ENCODE results near the gene TBXAS1.
A peak's percentile ranks its signal among the peaks of the same experiment; 100 is the strongest.
"Not testable (repeated sequence)": the region's sequence is repeated elsewhere in the genome, so short reads cannot be mapped to it uniquely, and the experiment has no call there.

The TBXAS1 gene

DNA sequence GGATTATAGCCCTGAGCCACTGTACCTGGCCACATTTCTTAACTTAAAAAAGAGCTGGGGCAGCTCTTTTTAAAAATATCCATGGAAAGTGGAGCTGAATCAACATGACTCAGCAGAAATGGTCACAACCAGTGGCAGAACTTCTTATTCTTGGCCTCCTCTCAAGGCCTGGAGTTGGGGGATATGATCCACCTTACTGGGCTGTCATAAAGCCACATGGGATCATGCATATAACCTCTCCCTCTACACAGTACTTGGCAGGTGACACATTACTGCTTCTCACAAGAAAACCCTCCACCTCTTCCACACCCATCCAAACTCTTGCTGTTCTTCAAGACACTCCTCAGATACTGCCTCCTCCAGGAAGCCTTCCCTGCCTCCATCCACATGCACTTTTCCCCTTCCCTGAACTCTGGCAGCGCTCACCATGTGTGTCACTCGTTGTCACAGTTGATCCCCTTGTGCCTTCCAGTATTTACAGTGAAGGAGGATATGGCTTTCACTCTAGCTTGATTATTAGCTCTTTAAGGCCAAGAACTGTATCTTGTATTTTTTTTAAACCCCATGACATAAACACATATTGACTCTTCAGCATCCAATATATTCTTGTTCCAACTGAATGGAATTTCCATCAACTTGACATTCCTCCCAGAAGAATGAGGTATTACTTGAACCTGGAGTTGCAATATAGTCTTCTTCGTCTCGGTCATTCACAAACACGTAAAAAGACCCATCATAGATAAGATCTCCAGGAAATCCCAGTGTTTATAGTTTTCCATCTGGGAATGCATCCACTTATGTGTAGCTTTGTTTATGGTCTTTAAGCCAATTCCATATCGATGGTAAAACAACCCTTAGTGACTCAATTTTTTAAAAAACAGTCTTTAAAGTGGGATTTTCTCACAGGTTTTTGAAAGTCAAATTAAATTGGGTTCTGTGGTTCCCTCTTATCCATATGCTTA is 85.5 kb downstream of the TBXAS1 start:
- DNase-seq (ENCODE audit: low read depth, low spot score) = no peak

DNA sequence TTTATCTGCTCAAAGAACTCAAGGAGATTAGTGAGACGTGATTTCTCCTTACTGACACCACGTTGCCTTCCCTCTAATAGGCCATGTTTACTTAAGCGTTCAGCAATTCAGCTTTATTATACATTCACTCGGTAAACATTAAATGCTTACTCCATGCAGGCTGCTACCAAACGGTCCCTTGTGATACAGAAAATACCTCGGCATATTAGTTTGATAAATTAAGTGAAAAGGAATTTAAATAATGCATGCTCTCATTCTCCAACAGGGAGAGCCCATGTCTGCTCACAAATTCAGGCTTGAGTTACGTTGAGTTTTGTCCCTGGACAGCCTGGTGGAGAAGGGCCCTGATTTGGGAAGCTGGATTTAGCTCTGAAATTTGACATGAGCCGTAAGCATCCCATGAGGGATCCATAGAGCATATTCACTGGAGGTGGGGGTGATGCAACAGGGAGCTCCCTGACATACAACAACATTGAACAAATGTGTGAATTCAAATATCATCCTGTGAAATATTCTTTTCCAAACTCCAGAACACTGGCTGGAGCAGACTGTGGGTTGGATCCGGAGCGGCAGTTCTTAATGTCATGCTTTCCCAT is 86.3 kb downstream of the TBXAS1 start:
- no peak for DNase-seq (ENCODE audit: low read depth, low spot score)

DNA sequence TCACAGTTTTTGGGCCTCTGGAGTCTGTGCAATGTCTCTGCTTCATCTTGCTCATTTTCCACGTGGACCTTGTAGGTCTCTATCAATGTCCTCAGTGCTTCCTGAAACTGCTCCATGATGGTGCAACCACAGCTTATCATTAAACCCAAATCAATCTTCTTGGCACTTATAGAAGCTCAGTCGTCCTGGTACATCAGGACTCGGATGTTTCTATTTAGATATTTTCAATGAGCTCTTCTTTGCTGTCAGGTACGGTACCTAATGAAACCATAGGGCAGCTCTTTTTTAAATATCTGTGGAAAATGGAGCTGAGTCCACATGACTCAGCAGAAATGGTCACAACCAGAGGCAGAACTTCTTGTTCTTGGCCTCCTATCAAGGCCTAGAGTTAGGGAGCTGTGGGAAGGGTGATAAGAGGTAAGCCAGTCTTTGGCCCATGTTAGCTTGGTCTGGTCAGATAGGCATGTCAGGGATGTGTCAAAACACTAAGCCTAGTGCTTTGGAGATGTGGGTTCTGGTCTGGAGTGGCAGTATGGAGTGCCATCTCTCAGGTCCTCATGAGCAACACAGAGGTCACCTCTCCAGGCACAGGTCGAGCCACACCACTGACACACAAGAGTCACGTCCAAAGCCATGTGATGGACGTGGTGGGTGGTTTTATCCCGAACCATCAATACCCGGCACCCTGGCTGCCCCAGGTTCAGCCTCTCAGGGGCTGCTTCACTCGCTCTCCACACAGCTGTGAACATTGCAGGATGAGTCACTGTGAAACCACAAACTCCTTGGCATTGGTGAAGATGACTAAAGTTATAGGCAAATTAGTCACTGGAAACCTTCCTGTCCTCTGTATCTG is 87.0 kb downstream of the TBXAS1 start:
- peak; percentile 78 for DNase-seq (ENCODE audit: low read depth, low spot score)

- no peak for DNase-seq (ENCODE audit: low read depth, low spot score)
Observed at GRCh38 chr7:139916717-139917395, 87.8 kb downstream of the TBXAS1 start.

- DNase-seq (ENCODE audit: low read depth, low spot score) = no peak
Observed at GRCh38 chr7:139917851-139918250, 88.8 kb downstream of the TBXAS1 start.

GRCh38 chr7:139918480-139918879 is 89.4 kb downstream of the TBXAS1 start:
- DNase-seq (ENCODE audit: low read depth, low spot score) = no peak

DNA sequence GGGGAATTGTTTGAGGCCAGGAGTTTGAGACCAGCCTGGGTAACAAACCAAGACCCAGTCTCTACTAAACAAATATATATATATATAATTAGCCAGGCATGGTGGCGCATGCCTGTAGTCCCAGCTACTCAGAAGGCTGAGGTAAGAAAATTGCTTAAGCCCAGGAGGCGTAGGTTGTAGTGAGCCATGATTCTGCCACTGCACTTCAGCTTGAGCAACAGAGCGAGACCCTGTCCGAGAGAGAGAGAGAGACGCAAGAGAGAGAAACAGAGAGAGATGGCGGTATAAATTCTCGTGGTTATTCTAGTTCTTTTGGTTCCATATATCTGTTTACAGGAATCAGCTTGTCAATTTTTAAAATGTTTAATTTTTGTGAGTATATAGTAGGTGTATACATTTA is 94.0 kb downstream of the TBXAS1 start:
- DNase-seq (ENCODE audit: low read depth, low spot score) = no peak

GRCh38 chr7:139924461-139924860 is 95.4 kb downstream of the TBXAS1 start:
- no peak for DNase-seq (ENCODE audit: low read depth, low spot score)

DNA sequence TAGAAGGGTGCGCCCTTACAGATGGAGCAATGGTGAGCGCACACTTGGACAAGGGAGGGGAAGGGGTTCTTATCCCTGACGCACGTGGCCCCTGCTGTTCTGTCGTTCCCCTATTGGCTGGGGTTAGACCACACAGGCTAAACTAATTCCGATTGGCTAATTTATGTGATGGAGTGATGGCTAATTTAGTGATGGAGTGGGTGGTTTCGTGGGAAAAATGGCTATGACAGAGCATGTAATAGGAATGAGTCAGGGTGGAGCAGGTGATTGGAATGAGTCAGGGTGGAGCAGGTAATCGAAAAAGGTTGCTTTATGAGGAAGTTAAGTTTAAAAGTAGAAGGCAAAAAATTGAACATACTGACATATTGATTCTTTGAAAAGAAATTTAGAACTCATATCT is 100.2 kb downstream of the TBXAS1 start:
- DNase-seq (ENCODE audit: low read depth, low spot score) = not testable (repeated sequence)

GRCh38 chr7:139930286-139930965 is 101.4 kb downstream of the TBXAS1 start:
- no peak for DNase-seq (ENCODE audit: low read depth, low spot score)

GRCh38 chr7:139931190-139931934 is 102.3 kb downstream of the TBXAS1 start:
- no peak for DNase-seq (ENCODE audit: low read depth, low spot score)

DNA sequence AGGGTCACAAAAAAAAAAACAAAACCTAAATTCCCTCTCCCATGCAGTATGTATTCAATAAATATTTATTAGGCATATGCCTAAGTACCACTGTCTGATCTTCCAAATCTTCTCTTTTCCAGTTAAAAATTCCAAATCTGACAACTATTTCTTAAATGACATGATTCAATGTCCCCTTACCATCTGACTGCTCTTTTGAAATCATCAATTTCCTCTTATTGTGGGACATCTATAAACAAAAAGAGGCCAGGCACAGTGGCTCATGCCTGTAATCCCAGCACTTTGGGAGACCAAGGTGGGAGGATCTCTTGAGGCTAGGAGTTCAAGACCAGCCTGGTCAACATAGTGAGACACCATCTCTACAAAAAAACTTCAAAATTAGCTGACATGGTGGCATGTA is 103.5 kb downstream of the TBXAS1 start:
- DNase-seq (ENCODE audit: low read depth, low spot score) = no peak

GRCh38 chr7:139936760-139937310 is 107.8 kb downstream of the TBXAS1 start:
- no peak for DNase-seq (ENCODE audit: low read depth, low spot score)

GRCh38 chr7:139937715-139938114 is 108.7 kb downstream of the TBXAS1 start:
- no peak for DNase-seq (ENCODE audit: low read depth, low spot score)

DNA sequence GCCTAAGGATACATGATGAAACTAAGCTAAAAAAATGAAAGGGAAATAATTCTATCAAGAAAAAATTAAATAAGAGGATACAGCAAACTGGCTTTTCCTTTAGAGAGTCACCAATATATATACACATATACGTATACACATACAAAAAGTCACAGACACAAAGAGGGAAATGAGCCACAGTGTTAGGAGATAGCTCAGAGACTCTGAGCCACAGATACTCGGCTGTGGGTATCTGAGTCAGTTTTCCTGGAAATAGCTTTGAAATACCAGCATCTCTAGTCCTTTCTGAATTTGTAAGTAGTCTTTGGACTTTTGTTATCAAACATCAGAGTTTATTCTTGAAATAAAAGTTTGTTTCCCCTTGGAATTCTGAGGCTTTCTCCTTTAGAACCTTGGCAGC is 111.8 kb downstream of the TBXAS1 start:
- DNase-seq (ENCODE audit: low read depth, low spot score) = no peak

DNA sequence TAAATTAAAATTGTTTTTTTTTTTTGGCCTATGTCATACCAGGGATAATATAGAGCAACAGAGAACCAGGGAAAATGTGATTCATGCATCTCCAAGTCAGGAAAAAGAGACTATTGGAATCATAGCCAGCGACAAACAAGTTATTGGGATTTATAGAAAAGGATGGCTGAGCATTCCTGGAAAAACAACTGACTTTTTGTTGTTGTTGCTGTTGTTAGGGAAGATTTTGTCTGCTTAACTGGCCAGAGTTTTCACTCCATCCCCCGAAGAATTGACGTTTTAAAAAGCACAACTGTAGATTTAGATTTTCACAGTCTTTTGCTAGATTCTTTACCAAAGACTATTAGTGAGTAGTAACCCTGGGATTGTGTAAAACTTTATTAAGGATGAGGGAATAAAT is 112.4 kb downstream of the TBXAS1 start:
- DNase-seq (ENCODE audit: low read depth, low spot score) = no peak

- no peak for DNase-seq (ENCODE audit: low read depth, low spot score)
Observed at GRCh38 chr7:139941866-139942265, 112.8 kb downstream of the TBXAS1 start.

GRCh38 chr7:139942636-139943035 is 113.6 kb downstream of the TBXAS1 start:
- DNase-seq (ENCODE audit: low read depth, low spot score) = no peak

DNA sequence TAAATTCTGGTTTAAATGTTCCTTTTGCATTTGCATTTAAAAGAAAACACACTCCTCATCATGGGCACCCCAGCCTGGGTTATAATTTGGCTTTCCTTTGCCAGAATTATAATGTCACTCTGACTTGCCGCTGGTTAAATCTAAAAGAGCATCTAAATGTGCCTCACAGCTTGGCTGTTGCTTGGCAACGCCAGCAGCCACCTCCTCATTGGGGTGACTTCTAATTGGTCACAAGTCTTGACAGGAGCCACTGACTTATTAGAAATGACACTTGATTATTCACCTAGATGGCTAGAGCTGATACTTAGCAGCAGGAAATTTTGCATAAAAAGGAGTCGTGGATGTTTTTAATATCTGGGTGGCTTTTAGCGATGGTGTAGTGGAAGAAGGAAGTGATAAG is 114.3 kb downstream of the TBXAS1 start:
- no peak for DNase-seq (ENCODE audit: low read depth, low spot score)

DNA sequence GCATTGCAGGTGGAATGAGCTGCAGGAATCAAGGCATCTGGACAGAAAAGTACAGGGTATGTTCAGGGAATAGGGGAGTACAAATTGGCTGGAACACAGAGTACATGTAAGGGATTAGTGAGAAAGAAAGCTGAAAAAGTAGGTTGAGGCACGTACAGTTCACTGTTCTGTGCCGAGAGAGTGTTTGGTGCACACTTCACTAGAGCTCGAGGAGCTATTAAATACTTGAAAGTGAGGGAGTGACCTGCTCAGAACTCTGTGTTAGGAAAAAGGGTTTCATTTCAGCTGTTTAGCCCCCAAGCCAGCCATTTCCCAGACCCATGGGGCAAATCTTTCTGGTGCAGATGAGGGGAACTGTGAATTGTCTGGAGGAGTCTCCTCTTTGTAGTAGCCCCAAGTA is 115.2 kb downstream of the TBXAS1 start:
- no peak for DNase-seq (ENCODE audit: low read depth, low spot score)
